Astrocyte (in vitro differentiated cells and primary cell): Measurements from ENCODE around the gene FBP1. TPM values are rescaled to one million over a fixed set of nuclear protein-coding genes. Genes with fewer than 3 reads are reported as not detected.

Experiments used
- DNase-seq: peaks from one replicate; pipeline ENCODE4 v3.0.0-alpha.2; 2010; ENCODE audit warnings: low read depth
- FAIRE-seq: peaks from 2 replicates; lab custom pipeline; 2011; peaks lifted over from hg19 to GRCh38; lab: Jason Lieb, UNC
- H2AFZ ChIP-seq: 2 replicates; pipeline ENCODE4 v1.6.0; 2012; ENCODE audit warnings: low read depth, low read length, inconsistent platforms
- H3K27ac ChIP-seq: 2 replicates; pipeline ENCODE4 v1.5.1; 2011; ENCODE audit warnings: low read depth, low read length, inconsistent platforms
- H3K27me3 ChIP-seq: 2 replicates; pipeline ENCODE4 v1.6.0; 2011; ENCODE audit warnings: low read length, inconsistent platforms; ENCODE audit not compliant: insufficient read depth
- H3K36me3 ChIP-seq: 2 replicates; pipeline ENCODE4 v1.5.1; 2011; ENCODE audit warnings: low read length, inconsistent platforms; ENCODE audit not compliant: insufficient read depth
- H3K4me1 ChIP-seq: 2 replicates; pipeline ENCODE4 v1.5.1; 2011; ENCODE audit warnings: low read length, inconsistent platforms; ENCODE audit not compliant: insufficient read depth
- H3K4me2 ChIP-seq: 2 replicates; pipeline ENCODE4 v1.6.0; 2012; ENCODE audit warnings: low read length, inconsistent platforms
- H3K4me3 ChIP-seq: 2 replicates; pipeline ENCODE4 v1.5.1; 2011; ENCODE audit warnings: low read depth, mild to moderate bottlenecking, low read length, inconsistent platforms; ENCODE audit not compliant: insufficient read depth
- H3K79me2 ChIP-seq: 2 replicates; pipeline ENCODE4 v1.6.0; 2012; ENCODE audit warnings: mild to moderate bottlenecking, low read length, inconsistent platforms; ENCODE audit not compliant: insufficient read depth
- H3K9ac ChIP-seq: 2 replicates; pipeline ENCODE4 v1.6.0; 2012; ENCODE audit warnings: mild to moderate bottlenecking, low read length, inconsistent platforms
- H3K9me3 ChIP-seq: 2 replicates; pipeline ENCODE4 v1.5.1; 2012; ENCODE audit warnings: low read depth, mild to moderate bottlenecking, low read length, inconsistent platforms; ENCODE audit not compliant: insufficient read depth
- H4K20me1 ChIP-seq: 2 replicates; pipeline ENCODE4 v1.6.0; 2012; ENCODE audit warnings: low read length, inconsistent platforms; ENCODE audit not compliant: insufficient read depth
- H3K27ac Mint-ChIP-seq: one replicate; pipeline ENCODE4 v1.8.0; 2021; ENCODE audit warnings: mild to moderate bottlenecking, mixed read lengths; ENCODE audit not compliant: unreplicated experiment
- H3K27me3 Mint-ChIP-seq: one replicate; pipeline ENCODE4 v1.8.0; 2021; ENCODE audit warnings: low read depth, mixed read lengths; ENCODE audit not compliant: unreplicated experiment
- H3K36me3 Mint-ChIP-seq: one replicate; pipeline ENCODE4 v1.8.0; 2021; ENCODE audit warnings: low read depth, mixed read lengths; ENCODE audit not compliant: unreplicated experiment
- H3K4me1 Mint-ChIP-seq: one replicate; pipeline ENCODE4 v1.8.0; 2021; ENCODE audit warnings: low read depth, mixed read lengths; ENCODE audit not compliant: unreplicated experiment
- H3K4me3 Mint-ChIP-seq: one replicate; pipeline ENCODE4 v1.8.0; 2021; ENCODE audit warnings: mild to moderate bottlenecking, moderate library complexity, mixed read lengths; ENCODE audit not compliant: unreplicated experiment
- H3K9me3 Mint-ChIP-seq: one replicate; pipeline ENCODE4 v1.8.0; 2021; ENCODE audit warnings: mild to moderate bottlenecking, mixed read lengths; ENCODE audit not compliant: unreplicated experiment
- EZH2 ChIP-seq: IDR thresholded peaks from 2 replicates; pipeline ENCODE4 v1.6.1; 2012; ENCODE audit warnings: mild to moderate bottlenecking, low read length, inconsistent platforms; ENCODE audit not compliant: insufficient read depth
- total RNA-seq: library from RNA; stranded (reverse); gene quantifications from 2 replicates; pipeline ENCODE4 v1.2.1, GENCODE V29; 2021
- TF ChIP-seq, protein P1 (sequence below): IDR thresholded peaks from 2 replicates; pipeline ENCODE4 v1.5.1; 2011; ENCODE audit warnings: low read depth, mild to moderate bottlenecking, inconsistent platforms, low read length, moderate library complexity; ENCODE audit not compliant: insufficient read depth

FBP1 gene
- total RNA-seq, 1 donor from 2014 or later, result 0.25 TPM

DNA sequence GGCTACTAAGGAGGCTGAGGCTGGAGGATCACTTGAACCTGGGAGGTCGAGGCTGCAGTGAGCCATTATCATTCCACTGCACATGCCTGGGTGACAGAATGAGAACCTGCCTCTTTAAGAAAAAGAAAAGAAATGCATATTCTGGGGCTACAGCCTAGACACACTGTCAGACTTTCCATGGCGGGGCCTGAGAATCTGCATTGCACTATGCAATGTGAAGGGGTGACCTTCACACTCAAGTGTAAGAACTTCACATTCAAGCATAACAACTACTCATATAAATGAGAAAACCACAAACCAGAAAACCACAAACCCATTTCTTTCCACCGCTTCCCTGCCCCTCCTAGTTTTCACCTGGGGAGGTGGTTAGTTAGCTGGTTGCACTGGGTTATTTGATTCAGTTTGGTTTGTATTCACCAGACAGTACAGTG lies 27.7 kb downstream of the FBP1 start:
- H3K4me1 ChIP-seq, result no peaks in the 10 kb centered on the region
- no peak overlapping the region for H3K4me2 ChIP-seq
- no peaks in the 10 kb centered on the region for H3K36me3 ChIP-seq
- H3K27me3 Mint-ChIP-seq, result peaks cover 23% of the 10 kb centered on the region
- no peaks in the 10 kb centered on the region for H3K36me3 Mint-ChIP-seq
- no peak overlapping the region for H3K27ac ChIP-seq
- no peak overlapping the region for H3K4me3 ChIP-seq
- H3K27ac Mint-ChIP-seq, result no peak overlapping the region
- no peaks in the 10 kb centered on the region for H4K20me1 ChIP-seq
- no peak overlapping the region for H3K4me3 Mint-ChIP-seq
- DNase-seq (no peak), FAIRE-seq (no peak)
- no peaks in the 10 kb centered on the region for H3K9me3 Mint-ChIP-seq
- peaks cover 7% of the 10 kb centered on the region for H3K27me3 ChIP-seq
- no peaks in the 10 kb centered on the region for H3K79me2 ChIP-seq
- TF ChIP-seq EZH2, result no peak
- TF ChIP-seq, protein P1, sequence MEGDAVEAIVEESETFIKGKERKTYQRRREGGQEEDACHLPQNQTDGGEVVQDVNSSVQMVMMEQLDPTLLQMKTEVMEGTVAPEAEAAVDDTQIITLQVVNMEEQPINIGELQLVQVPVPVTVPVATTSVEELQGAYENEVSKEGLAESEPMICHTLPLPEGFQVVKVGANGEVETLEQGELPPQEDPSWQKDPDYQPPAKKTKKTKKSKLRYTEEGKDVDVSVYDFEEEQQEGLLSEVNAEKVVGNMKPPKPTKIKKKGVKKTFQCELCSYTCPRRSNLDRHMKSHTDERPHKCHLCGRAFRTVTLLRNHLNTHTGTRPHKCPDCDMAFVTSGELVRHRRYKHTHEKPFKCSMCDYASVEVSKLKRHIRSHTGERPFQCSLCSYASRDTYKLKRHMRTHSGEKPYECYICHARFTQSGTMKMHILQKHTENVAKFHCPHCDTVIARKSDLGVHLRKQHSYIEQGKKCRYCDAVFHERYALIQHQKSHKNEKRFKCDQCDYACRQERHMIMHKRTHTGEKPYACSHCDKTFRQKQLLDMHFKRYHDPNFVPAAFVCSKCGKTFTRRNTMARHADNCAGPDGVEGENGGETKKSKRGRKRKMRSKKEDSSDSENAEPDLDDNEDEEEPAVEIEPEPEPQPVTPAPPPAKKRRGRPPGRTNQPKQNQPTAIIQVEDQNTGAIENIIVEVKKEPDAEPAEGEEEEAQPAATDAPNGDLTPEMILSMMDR, result no peak
- peaks cover 2% of the 10 kb centered on the region for H3K4me1 Mint-ChIP-seq
- H2AFZ ChIP-seq, result no peak overlapping the region
- H3K9me3 ChIP-seq, result no peaks in the 10 kb centered on the region
- no peak overlapping the region for H3K9ac ChIP-seq

DNA sequence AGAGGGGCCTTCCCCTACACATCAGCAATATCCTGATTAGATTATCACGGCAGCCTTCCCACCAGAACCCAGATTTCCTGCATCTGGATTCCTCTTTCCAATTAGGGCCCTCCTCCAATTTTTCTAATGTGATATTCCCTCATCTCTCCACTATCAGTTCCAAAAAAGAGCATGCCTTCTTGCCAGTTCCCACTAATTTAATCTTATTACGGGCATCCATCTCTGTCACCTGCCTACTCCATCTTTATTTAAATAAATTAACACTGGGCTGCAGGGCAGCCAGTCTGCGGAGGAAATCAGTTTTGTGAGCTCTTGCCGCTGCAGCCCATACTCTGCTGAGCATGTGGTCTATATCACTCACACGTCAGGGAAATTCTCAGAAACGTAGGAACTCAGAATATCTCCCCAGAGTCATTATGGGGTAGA lies 29.1 kb downstream of the FBP1 start:
- Mint-ChIP-seq H3K9me3 (no peaks in the 10 kb centered on the region), H3K27me3 (peaks cover 34% of the 10 kb centered on the region), H3K27ac (no peak overlapping the region), H3K4me1 (peaks cover 2% of the 10 kb centered on the region), H3K36me3 (no peaks in the 10 kb centered on the region), H3K4me3 (no peak overlapping the region)
- peaks cover 17% of the 10 kb centered on the region for H3K27me3 ChIP-seq
- no peak for DNase-seq
- no peak overlapping the region for H3K27ac ChIP-seq
- no peaks in the 10 kb centered on the region for H3K79me2 ChIP-seq
- no peaks in the 10 kb centered on the region for H3K36me3 ChIP-seq
- H3K9ac ChIP-seq, result no peak overlapping the region
- FAIRE-seq, result no peak
- H4K20me1 ChIP-seq, result no peaks in the 10 kb centered on the region
- H3K9me3 ChIP-seq, result no peaks in the 10 kb centered on the region
- TF ChIP-seq, protein P1, result no peak
- no peak for TF ChIP-seq EZH2
- no peaks in the 10 kb centered on the region for H3K4me1 ChIP-seq
- no peak overlapping the region for H2AFZ ChIP-seq
- no peak overlapping the region for H3K4me2 ChIP-seq
- H3K4me3 ChIP-seq, result no peak overlapping the region

DNA sequence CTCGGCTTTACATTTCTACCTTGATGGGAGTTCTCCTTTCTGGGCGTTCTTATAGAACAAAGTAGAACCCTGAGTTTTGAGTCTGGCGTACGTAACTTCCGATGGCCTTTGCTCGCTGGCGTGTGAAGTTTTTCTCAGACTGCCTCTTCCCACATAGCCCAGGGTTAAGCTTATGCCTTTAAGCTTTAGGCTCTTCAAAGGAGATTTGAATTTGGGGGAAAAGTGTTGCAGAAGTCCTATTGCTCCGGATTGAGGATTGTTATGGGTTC lies 32.0 kb downstream of the FBP1 start:
- Mint-ChIP-seq H3K36me3 (no peaks in the 10 kb centered on the region), H3K27ac (no peak overlapping the region), H3K4me3 (no peak overlapping the region), H3K4me1 (peaks cover 2% of the 10 kb centered on the region), H3K9me3 (no peaks in the 10 kb centered on the region), H3K27me3 (peaks cover 35% of the 10 kb centered on the region)
- no peak overlapping the region for H3K4me3 ChIP-seq
- no peak overlapping the region for H2AFZ ChIP-seq
- H3K9me3 ChIP-seq, result no peaks in the 10 kb centered on the region
- TF ChIP-seq EZH2, result no peak
- TF ChIP-seq, protein P1, result no peak
- H3K4me2 ChIP-seq, result no peak overlapping the region
- H3K36me3 ChIP-seq, result no peaks in the 10 kb centered on the region
- H3K79me2 ChIP-seq, result no peaks in the 10 kb centered on the region
- H3K27me3 ChIP-seq, result peaks cover 21% of the 10 kb centered on the region
- no peak for FAIRE-seq
- no peaks in the 10 kb centered on the region for H3K4me1 ChIP-seq
- H3K9ac ChIP-seq, result no peak overlapping the region
- H4K20me1 ChIP-seq, result no peaks in the 10 kb centered on the region
- no peak overlapping the region for H3K27ac ChIP-seq
- no peak for DNase-seq
